ENCODE data around the gene PKIB. TPM values are rescaled to one million over a fixed set of nuclear protein-coding genes. Genes with fewer than 3 reads are reported as not detected.

The PKIB gene
- total and polyA plus RNA-seq, 2 of the 4 experiments (the other 2 are of a cell fraction): 6.3 to 13.1 TPM

DNA sequence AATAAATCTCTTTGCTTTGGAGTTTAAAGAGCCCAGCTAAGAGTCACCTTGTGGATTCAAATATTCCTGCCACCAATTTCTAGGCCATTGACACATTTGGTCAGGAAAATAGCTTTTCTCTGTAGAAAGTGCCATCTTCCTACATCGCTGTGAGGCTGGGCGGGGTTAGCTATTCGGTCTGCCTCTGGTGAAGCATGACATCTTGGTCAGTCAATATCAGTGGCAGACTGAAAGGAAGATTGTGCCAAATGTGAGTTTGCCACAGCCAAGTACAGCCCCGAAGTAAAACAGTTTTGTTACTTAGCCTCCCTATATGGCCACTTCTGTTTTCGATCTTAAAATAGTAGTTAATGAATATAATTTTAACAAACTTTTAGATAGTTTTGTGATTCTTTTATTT, 103.9 kb downstream of the PKIB start:
- ChIA-PET CTCF (no interaction called here), POLR2A (ENCODE audit: unreplicated experiment) (no interaction called here)
- no peak overlapping the region for H3K9ac ChIP-seq (ENCODE audit: low read depth, low read length)
- H2BK20ac ChIP-seq (ENCODE audit: low read depth, low read length): no peak overlapping the region
- no peaks in the 10 kb centered on the region for H3K9me1 ChIP-seq (ENCODE audit: insufficient read depth, low read length)
- no peak overlapping the region for H2AK9ac ChIP-seq (replicated peaks; ENCODE audit: low read depth, low read length, poor library complexity)
- no peaks in the 10 kb centered on the region for H3K9me3 ChIP-seq (ENCODE audit: control insufficient read depth, insufficient read depth, low read length)
- H2BK15ac ChIP-seq (ENCODE audit: low read depth, low read length): no peak overlapping the region
- intact Hi-C loops (cut with micrococcal nuclease): no loop called here
- no peak overlapping the region for H3K18ac ChIP-seq (ENCODE audit: low read depth, low read length)
- DNase-seq: no peak
- H2BK120ac ChIP-seq (ENCODE audit: low read depth, low read length): no peak overlapping the region
- no peaks in the 10 kb centered on the region for H4K20me1 ChIP-seq (ENCODE audit: insufficient read depth, low read length)
- H2AFZ ChIP-seq (replicated peaks; ENCODE audit: low read length, poor library complexity): no peak overlapping the region
- ATAC-seq (ENCODE audit: low read depth): no peak
- no peak overlapping the region for H3K4ac ChIP-seq (ENCODE audit: low read depth, low read length)
- no peak for TF ChIP-seq RAD21 (IDR thresholded peaks at IDR 0.05; ENCODE audit: low read length)
- TF ChIP-seq MAFK (IDR thresholded peaks at IDR 0.05; ENCODE audit: low read depth, low read length): no peak
- no peak for TF ChIP-seq CTCF (conservative IDR thresholded peaks at IDR 0.05; ENCODE audit: low read depth, low read length)
- TF ChIP-seq POLR2A (IDR thresholded peaks at IDR 0.05; ENCODE audit: low read depth, low read length): no peak
- no peak for TF ChIP-seq CHD1 (IDR thresholded peaks at IDR 0.05; ENCODE audit: low read depth, low read length)
- TF ChIP-seq RFX5 (IDR thresholded peaks at IDR 0.05; ENCODE audit: low read depth, low read length): no peak
- TF ChIP-seq, protein P1, sequence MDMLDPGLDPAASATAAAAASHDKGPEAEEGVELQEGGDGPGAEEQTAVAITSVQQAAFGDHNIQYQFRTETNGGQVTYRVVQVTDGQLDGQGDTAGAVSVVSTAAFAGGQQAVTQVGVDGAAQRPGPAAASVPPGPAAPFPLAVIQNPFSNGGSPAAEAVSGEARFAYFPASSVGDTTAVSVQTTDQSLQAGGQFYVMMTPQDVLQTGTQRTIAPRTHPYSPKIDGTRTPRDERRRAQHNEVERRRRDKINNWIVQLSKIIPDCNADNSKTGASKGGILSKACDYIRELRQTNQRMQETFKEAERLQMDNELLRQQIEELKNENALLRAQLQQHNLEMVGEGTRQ (IDR thresholded peaks at IDR 0.05; ENCODE audit: low read depth, low read length): no peak
- no peak for TF ChIP-seq BHLHE40 (IDR thresholded peaks at IDR 0.05; ENCODE audit: low read depth, low read length)
- H2BK5ac ChIP-seq (ENCODE audit: low read depth, low read length, poor library complexity, severe bottlenecking): no peak overlapping the region
- no peak overlapping the region for H3K56ac ChIP-seq (ENCODE audit: extremely low read depth, insufficient read depth, low read length)
- H3K4me1 ChIP-seq (ENCODE audit: control insufficient read depth, insufficient read depth, low read length): peaks cover 4% of the 10 kb centered on the region; the same call in 1 of the 2 replicates
- H4K91ac ChIP-seq (ENCODE audit: insufficient read depth, low read depth, low read length): no peak overlapping the region
- no CpG with 5 or more reads among the region's 5 CpGs for WGBS, 2 experiments (ENCODE audit: extremely low coverage in 2 of 2, insufficient read length in 1 of 2)
- H3K27me3 ChIP-seq (ENCODE audit: control insufficient read depth, insufficient read depth, low read length): no peaks in the 10 kb centered on the region
- no peak overlapping the region for H3K23ac ChIP-seq (ENCODE audit: low read depth, low read length)
- H3K4me2 ChIP-seq (ENCODE audit: low read depth, low read length): no peak overlapping the region
- no peaks in the 10 kb centered on the region for H3K79me1 ChIP-seq (ENCODE audit: low read depth in 1 of 2, low read length in 2 of 2)
- no TSS peak for BruUV-seq (replicated peaks)
- H4K5ac ChIP-seq (ENCODE audit: low read depth, low read length): no peak overlapping the region
- H3K14ac ChIP-seq (replicated peaks; ENCODE audit: low read depth, low read length): no peak overlapping the region
- no peaks in the 10 kb centered on the region for H3K36me3 ChIP-seq (ENCODE audit: control insufficient read depth, insufficient read depth, low read length)
- dilution Hi-C loops (cut with HindIII; ENCODE audit: low sequenced_read_pairs, unreplicated experiment): no loop called here
- no peak overlapping the region for H3K27ac ChIP-seq (ENCODE audit: insufficient read depth, low read length)
- no peak overlapping the region for H4K8ac ChIP-seq (ENCODE audit: low read depth in 2 of 2, low read length in 2 of 2)
- in situ Hi-C loops (cut with MboI; ENCODE audit: low sequenced_read_pairs): no loop called here
- no peak overlapping the region for H3K4me3 ChIP-seq (ENCODE audit: insufficient read depth, low read depth, low read length)
- no peak overlapping the region for H2AK5ac ChIP-seq (ENCODE audit: low read depth, low read length)

All from IMR-90 (cell line).